GM21825 (cell line): Measurements from ENCODE around the gene LPP.

Experiments
- ATAC-seq: cut with Tn5 transposase; IDR thresholded peaks from one replicate; pipeline ENCODE4 v1.9.1; 2021; ENCODE audit warnings: mild to moderate bottlenecking, moderate library complexity; ENCODE audit not compliant: unreplicated experiment

Gene LPP

GRCh38 chr3:188659449-188660090 lies 505.6 kb downstream of the LPP start:
- no peak for ATAC-seq

GRCh38 chr3:188660415-188660814 lies 506.5 kb downstream of the LPP start:
- no peak for ATAC-seq

GRCh38 chr3:188661806-188662205 lies 507.8 kb downstream of the LPP start:
- ATAC-seq = no peak

- ATAC-seq = no peak
Measured at GRCh38 chr3:188662214-188662613, 508.3 kb downstream of the LPP start.

GRCh38 chr3:188662795-188663194 lies 508.8 kb downstream of the LPP start:
- ATAC-seq = no peak

- ATAC-seq = no peak
Measured at GRCh38 chr3:188663839-188664238, 509.9 kb downstream of the LPP start.

GRCh38 chr3:188664795-188665194 lies 510.8 kb downstream of the LPP start:
- ATAC-seq = no peak

GRCh38 chr3:188667926-188668325 lies 514.0 kb downstream of the LPP start:
- ATAC-seq = no peak

GRCh38 chr3:188670446-188670845 lies 516.5 kb downstream of the LPP start:
- no peak for ATAC-seq

GRCh38 chr3:188671971-188672370 lies 518.0 kb downstream of the LPP start:
- no peak for ATAC-seq

GRCh38 chr3:188672840-188673239 lies 518.9 kb downstream of the LPP start:
- no peak for ATAC-seq

- ATAC-seq = no peak
Measured at GRCh38 chr3:188673646-188674186, 519.8 kb downstream of the LPP start.

- ATAC-seq = no peak
Measured at GRCh38 chr3:188674595-188674994, 520.6 kb downstream of the LPP start.

- no peak for ATAC-seq
Measured at GRCh38 chr3:188677344-188677743, 523.4 kb downstream of the LPP start.

- ATAC-seq = no peak
Measured at GRCh38 chr3:188680189-188680588, 526.2 kb downstream of the LPP start.

GRCh38 chr3:188680605-188681004 lies 526.6 kb downstream of the LPP start:
- ATAC-seq = no peak

- ATAC-seq = no peak
Measured at GRCh38 chr3:188682316-188682715, 528.4 kb downstream of the LPP start.

GRCh38 chr3:188683032-188683521 lies 529.1 kb downstream of the LPP start:
- no peak for ATAC-seq

- no peak for ATAC-seq
Measured at GRCh38 chr3:188684276-188684675, 530.3 kb downstream of the LPP start.

GRCh38 chr3:188685789-188686188 lies 531.8 kb downstream of the LPP start:
- ATAC-seq = no peak

- no peak for ATAC-seq
Measured at GRCh38 chr3:188686324-188686723, 532.4 kb downstream of the LPP start.

- no peak for ATAC-seq
Measured at GRCh38 chr3:188687389-188687788, 533.4 kb downstream of the LPP start.

GRCh38 chr3:188689101-188689574 lies 535.2 kb downstream of the LPP start:
- no peak for ATAC-seq
